KMS-11 (cell line): ENCODE measurements around the gene POLR1H.

Experiments
- H2AFZ ChIP-seq: fragments of 200-600 bp; sonication (generic); 2 replicates; pipeline ENCODE4 v1.6.1; 2016; ENCODE audit warnings: antibody characterized with exemption, mixed run types, low read depth
- H3K27ac ChIP-seq: fragments of 200-600 bp; sonication (generic); 2 replicates; pipeline ENCODE4 v1.6.1; 2016; ENCODE audit warnings: mild to moderate bottlenecking, mixed run types
- H3K27me3 ChIP-seq: fragments of 200-600 bp; sonication (generic); 2 replicates; pipeline ENCODE4 v1.6.1; 2017; ENCODE audit warnings: mild to moderate bottlenecking, low read depth, mixed run types, moderate library complexity; ENCODE audit not compliant: insufficient read depth
- H3K36me3 ChIP-seq: fragments of 200-600 bp; sonication (generic); 2 replicates; pipeline ENCODE4 v1.6.1; 2017; ENCODE audit warnings: mild to moderate bottlenecking, mixed run types; ENCODE audit not compliant: insufficient read depth
- H3K4me1 ChIP-seq: fragments of 200-600 bp; sonication (generic); 2 replicates; pipeline ENCODE4 v1.6.1; 2016; ENCODE audit warnings: mild to moderate bottlenecking, low read depth, mixed run types; ENCODE audit not compliant: poor library complexity, severe bottlenecking
- H3K4me2 ChIP-seq: fragments of 200-600 bp; sonication (generic); 2 replicates; pipeline ENCODE4 v1.7.0; 2016; ENCODE audit warnings: mild to moderate bottlenecking, mixed run types
- H3K4me3 ChIP-seq: fragments of 200-600 bp; sonication (generic); IDR thresholded peaks from 2 replicates; pipeline ENCODE4 v1.6.1; 2017; ENCODE audit warnings: low read depth, low read length, mixed read lengths; ENCODE audit not compliant: insufficient read depth
- H3K79me2 ChIP-seq: fragments of 200-600 bp; sonication (generic); 2 replicates; pipeline ENCODE4 v1.6.1; 2016; ENCODE audit warnings: low read depth, mixed run types; ENCODE audit not compliant: insufficient read depth
- H3K9ac ChIP-seq: fragments of 200-600 bp; sonication (generic); 2 replicates; pipeline ENCODE4 v1.6.1; 2016; ENCODE audit warnings: mild to moderate bottlenecking, mixed run types
- H4K20me1 ChIP-seq: fragments of 200-600 bp; sonication (generic); 2 replicates; pipeline ENCODE4 v1.6.1; 2016; ENCODE audit warnings: mild to moderate bottlenecking, mixed run types; ENCODE audit not compliant: insufficient read depth
- CTCF ChIP-seq: fragments of 200-600 bp; sonication (generic); conservative IDR thresholded peaks from 2 replicates; pipeline ENCODE4 v1.6.1; 2017; ENCODE audit warnings: low read depth, mild to moderate bottlenecking, antibody characterized with exemption, low read length, moderate library complexity, mixed read lengths

POLR1H gene

GRCh38 chr6:30096829-30097228, 35.8 kb downstream of the POLR1H start:
- no peaks in the 10 kb centered on the region for H3K79me2 ChIP-seq
- peaks cover 16% of the 10 kb centered on the region for H3K4me1 ChIP-seq
- H3K27me3 ChIP-seq, result peaks cover 25% of the 10 kb centered on the region; the same call in 1 of the 2 replicates
- H3K9ac ChIP-seq, result no peak overlapping the region
- no peak overlapping the region for H3K27ac ChIP-seq
- TF ChIP-seq CTCF, result no peak
- H3K4me3 ChIP-seq, result no peak overlapping the region
- no peak overlapping the region for H2AFZ ChIP-seq
- H4K20me1 ChIP-seq, result no peaks in the 10 kb centered on the region
- H3K4me2 ChIP-seq, result no peak overlapping the region
- no peaks in the 10 kb centered on the region for H3K36me3 ChIP-seq

- Histone ChIP-seq H3K36me3 (no peaks in the 10 kb centered on the region), H3K79me2 (no peaks in the 10 kb centered on the region), H3K9ac (no peak overlapping the region), H3K4me1 (peaks cover 24% of the 10 kb centered on the region), H4K20me1 (no peaks in the 10 kb centered on the region), H2AFZ (no peak overlapping the region), H3K27ac (no peak overlapping the region), H3K4me2 (no peak overlapping the region), H3K4me3 (no peak overlapping the region), H3K27me3 (peaks cover 25% of the 10 kb centered on the region; the same call in 1 of the 2 replicates)
- TF ChIP-seq CTCF, result no peak
These were observed 37.1 kb downstream of the POLR1H start for GRCh38 chr6:30097902-30098768.

GRCh38 chr6:30100154-30100553, 39.1 kb downstream of the POLR1H start:
- H4K20me1 ChIP-seq, result no peaks in the 10 kb centered on the region
- peak overlapping the region; percentile 85 for H3K4me2 ChIP-seq
- no peak overlapping the region for H3K9ac ChIP-seq
- H3K36me3 ChIP-seq, result no peaks in the 10 kb centered on the region
- H3K4me3 ChIP-seq, result no peak overlapping the region
- H3K27me3 ChIP-seq, result peaks cover 25% of the 10 kb centered on the region; the same call in 1 of the 2 replicates
- peak overlapping the region; percentile 84; the same call in 1 of the 2 replicates for H2AFZ ChIP-seq
- no peak for TF ChIP-seq CTCF
- no peaks in the 10 kb centered on the region for H3K79me2 ChIP-seq
- H3K4me1 ChIP-seq, result peaks cover 37% of the 10 kb centered on the region
- H3K27ac ChIP-seq, result no peak overlapping the region

GRCh38 chr6:30100585-30101443, 39.7 kb downstream of the POLR1H start:
- H3K4me3 ChIP-seq, result no peak overlapping the region
- H3K27ac ChIP-seq, result no peak overlapping the region
- no peaks in the 10 kb centered on the region for H3K79me2 ChIP-seq
- TF ChIP-seq CTCF, result no peak
- H3K4me2 ChIP-seq, result peak overlapping the region; percentile 85
- no peaks in the 10 kb centered on the region for H4K20me1 ChIP-seq
- peak overlapping the region; percentile 84 for H2AFZ ChIP-seq
- peaks cover 25% of the 10 kb centered on the region; the same call in 1 of the 2 replicates for H3K27me3 ChIP-seq
- no peaks in the 10 kb centered on the region for H3K36me3 ChIP-seq
- H3K4me1 ChIP-seq, result peaks cover 37% of the 10 kb centered on the region
- peak overlapping the region; percentile 45; the same call in 1 of the 2 replicates for H3K9ac ChIP-seq
